Measurements from ENCODE around the gene MAD1L1.

The MAD1L1 gene

DNA sequence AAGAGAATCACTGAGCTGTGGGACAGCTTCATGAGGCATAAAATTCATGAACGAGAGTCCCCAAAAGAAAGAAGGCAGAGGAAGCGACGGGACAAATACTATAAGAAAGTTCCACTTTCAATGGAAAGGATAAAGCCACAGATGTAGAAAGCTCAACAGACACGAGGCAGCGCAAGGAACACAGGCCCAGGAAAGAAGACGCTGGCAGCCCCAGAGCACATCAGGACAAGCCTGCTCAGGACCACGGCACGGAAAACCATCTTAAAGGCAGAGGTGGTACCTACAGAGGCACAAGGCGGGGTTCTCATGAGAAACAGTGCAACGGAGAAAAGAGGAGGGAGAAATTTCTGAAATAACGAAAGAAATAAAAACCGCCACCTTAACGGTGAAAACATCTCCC is 273.4 kb downstream of the MAD1L1 start:
- no peak for TF ChIP-seq CTCF (IDR thresholded peaks at IDR 0.05; ENCODE audit: poor library complexity, severe bottlenecking)
- Histone ChIP-seq H3K27ac (ENCODE audit: poor library complexity, severe bottlenecking) (no peak overlapping the region), H3K4me1 (ENCODE audit: insufficient read depth, poor library complexity, severe bottlenecking) (no peaks in the 10 kb centered on the region), H3K4me3 (ENCODE audit: severe bottlenecking) (no peak overlapping the region), H3K9me3 (ENCODE audit: severe bottlenecking) (peaks cover 5% of the 10 kb centered on the region), H3K36me3 (ENCODE audit: low read depth) (peaks cover 3% of the 10 kb centered on the region), H3K27me3 (ENCODE audit: insufficient read depth, poor library complexity, severe bottlenecking) (no peaks in the 10 kb centered on the region)
- ATAC-seq (ENCODE audit: low read depth): no peak
- no peak for DNase-seq (ENCODE audit: low spot score)

GRCh38 chr7:1957471-1958225 is 275.1 kb downstream of the MAD1L1 start:
- ATAC-seq (ENCODE audit: low read depth) (no peak), DNase-seq (ENCODE audit: low spot score) (no peak)
- TF ChIP-seq CTCF (IDR thresholded peaks at IDR 0.05; ENCODE audit: poor library complexity, severe bottlenecking): no peak
- Histone ChIP-seq H3K27me3 (ENCODE audit: insufficient read depth, poor library complexity, severe bottlenecking) (no peaks in the 10 kb centered on the region), H3K36me3 (ENCODE audit: low read depth) (peaks cover 3% of the 10 kb centered on the region), H3K27ac (ENCODE audit: poor library complexity, severe bottlenecking) (no peak overlapping the region), H3K4me1 (ENCODE audit: insufficient read depth, poor library complexity, severe bottlenecking) (no peaks in the 10 kb centered on the region), H3K4me3 (ENCODE audit: severe bottlenecking) (no peak overlapping the region), H3K9me3 (ENCODE audit: severe bottlenecking) (peaks cover 5% of the 10 kb centered on the region)

- no peak for DNase-seq (ENCODE audit: low spot score)
- H3K36me3 ChIP-seq (ENCODE audit: low read depth): peaks cover 3% of the 10 kb centered on the region; the same call in 1 of the 2 replicates
- H3K9me3 ChIP-seq (ENCODE audit: severe bottlenecking): no peaks in the 10 kb centered on the region
- H3K27ac ChIP-seq (ENCODE audit: poor library complexity, severe bottlenecking): no peak overlapping the region
- H3K4me3 ChIP-seq (ENCODE audit: severe bottlenecking): no peak overlapping the region
- H3K4me1 ChIP-seq (ENCODE audit: insufficient read depth, poor library complexity, severe bottlenecking): no peaks in the 10 kb centered on the region
- no peak for ATAC-seq (ENCODE audit: low read depth)
- no peaks in the 10 kb centered on the region for H3K27me3 ChIP-seq (ENCODE audit: insufficient read depth, poor library complexity, severe bottlenecking)
- TF ChIP-seq CTCF (IDR thresholded peaks at IDR 0.05; ENCODE audit: poor library complexity, severe bottlenecking): no peak
These were observed 275.9 kb downstream of the MAD1L1 start for GRCh38 chr7:1956611-1957470.

- DNase-seq (ENCODE audit: low spot score) (no peak), ATAC-seq (ENCODE audit: low read depth) (no peak)
- Histone ChIP-seq H3K4me3 (ENCODE audit: severe bottlenecking) (no peak overlapping the region), H3K4me1 (ENCODE audit: insufficient read depth, poor library complexity, severe bottlenecking) (no peaks in the 10 kb centered on the region), H3K9me3 (ENCODE audit: severe bottlenecking) (no peaks in the 10 kb centered on the region), H3K27me3 (ENCODE audit: insufficient read depth, poor library complexity, severe bottlenecking) (no peaks in the 10 kb centered on the region), H3K27ac (ENCODE audit: poor library complexity, severe bottlenecking) (no peak overlapping the region), H3K36me3 (ENCODE audit: low read depth) (peaks cover 1% of the 10 kb centered on the region; the same call in 1 of the 2 replicates)
- no peak for TF ChIP-seq CTCF (IDR thresholded peaks at IDR 0.05; ENCODE audit: poor library complexity, severe bottlenecking)
These were observed 276.6 kb downstream of the MAD1L1 start for GRCh38 chr7:1956141-1956540.

Measured in RWPE2 (cell line).